B cell (primary cell): ENCODE results near the gene YES1. TPM values are rescaled to one million over a fixed set of nuclear protein-coding genes. Genes with fewer than 3 reads are reported as not detected.
"Not testable (repeated sequence)": the region's sequence is repeated elsewhere in the genome, so short reads cannot be mapped to it uniquely, and the experiment has no call there.

Experiments used
- ATAC-seq: fragments of 200-7000 bp; cut with Tn5 transposase; one replicate; pipeline ENCODE4 v1.10.0; 2021; ENCODE audit warnings: low read depth, mild to moderate bottlenecking, moderate number of reproducible peaks, moderate library complexity
- CTCF ChIA-PET: fragments of 350-600 bp; sonication (Branson Sonifier 250); formaldehyde crosslinking; loops from one replicate; lab custom pipeline; 2021; ENCODE audit warnings: antibody characterized with exemption, inconsistent platforms; lab: Charles Lee
- POLR2A ChIA-PET: fragments of 350-600 bp; sonication (Branson Sonifier 250); formaldehyde crosslinking; loops from one replicate; lab custom pipeline; 2021; ENCODE audit warnings: antibody characterized with exemption; lab: Charles Lee
- DNase-seq: peaks from one replicate; pipeline ENCODE4 v3.0.0; 2013
- H2AFZ ChIP-seq: 2 replicates; pipeline ENCODE4 v1.6.1; 2012; ENCODE audit warnings: mild to moderate bottlenecking, low read depth, low read length; ENCODE audit not compliant: insufficient read depth, poor library complexity, severe bottlenecking
- H3K27ac ChIP-seq, 2 donors: 1 replicate in 1 of 2; 2 replicates in 1 of 2; pipeline ENCODE4 v1.5.1; 2012 to 2013; ENCODE audit warnings: low read length in 2 of 2, mild to moderate bottlenecking in 2 of 2, moderate library complexity in 1 of 2
- H3K27me3 ChIP-seq, 4 experiments: fragments of 200-600 bp in 1 of 4; sonication (generic) in 1 of 4; replicated peaks in 1 of 4; 1 replicate in 2 of 4; 2 replicates in 2 of 4; pipeline versions ENCODE4 v1.6.1 to v1.7.0; 2013 to 2016; ENCODE audit warnings: low read length in 3 of 4, mild to moderate bottlenecking in 2 of 4, mixed read lengths in 1 of 4, moderate library complexity in 1 of 4; ENCODE audit not compliant: insufficient read depth in 4 of 4, control insufficient read depth in 3 of 4; ENCODE audit errors: control extremely low read depth in 1 of 4
- H3K36me3 ChIP-seq, 2 experiments: replicated peaks in 1 of 2; 1 replicate in 1 of 2; 2 replicates in 1 of 2; pipeline versions ENCODE4 v1.6.1 to v1.7.1; 2013; ENCODE audit warnings: low read length in 1 of 2; ENCODE audit not compliant: insufficient read depth in 2 of 2, control insufficient read depth in 1 of 2; ENCODE audit errors: control extremely low read depth in 1 of 2, extremely low read depth in 1 of 2
- H3K4me1 ChIP-seq, 2 donors: fragments of 200-600 bp in 1 of 2; sonication (generic) in 1 of 2; 1 replicate in 1 of 2; 2 replicates in 1 of 2; pipeline versions ENCODE4 v1.5.1 to v1.6.1; 2013 to 2017; ENCODE audit warnings: low read length in 2 of 2; ENCODE audit not compliant: control insufficient read depth in 2 of 2, insufficient read depth in 2 of 2
- H3K4me2 ChIP-seq: replicated peaks from 2 replicates; pipeline ENCODE3; 2012; ENCODE audit warnings: mild to moderate bottlenecking, low read depth, low read length; ENCODE audit not compliant: poor library complexity, severe bottlenecking
- H3K4me3 ChIP-seq, 5 experiments: fragments of 200-600 bp in 1 of 5; sonication (generic) in 1 of 5; 1 replicate in 3 of 5; 2 replicates in 2 of 5; pipeline versions ENCODE4 v1.5.1 to v1.7.0; 2011 to 2016; ENCODE audit warnings: low read length in 4 of 5, mild to moderate bottlenecking in 4 of 5, low read depth in 2 of 5, control low read depth in 1 of 5, moderate library complexity in 1 of 5; ENCODE audit not compliant: insufficient read depth in 1 of 5; ENCODE audit errors: control extremely low read depth in 1 of 5, extremely low read depth in 1 of 5
- H3K79me2 ChIP-seq: fragments of 200-600 bp; sonication (generic); one replicate; pipeline ENCODE4 v1.6.0; 2016; ENCODE audit warnings: low read length; ENCODE audit not compliant: control insufficient read depth, insufficient read depth
- H3K9ac ChIP-seq: fragments of 200-600 bp; sonication (generic); 2 replicates; pipeline ENCODE4 v1.6.1; 2017; ENCODE audit warnings: mild to moderate bottlenecking, low read length, moderate library complexity
- H3K9me3 ChIP-seq, 3 donors: one replicate each; pipeline versions ENCODE4 v1.6.1 to v1.7.1; 2013; ENCODE audit warnings: low read length in 2 of 3; ENCODE audit not compliant: control insufficient read depth in 2 of 3, insufficient read depth in 1 of 3; ENCODE audit errors: control extremely low read depth in 1 of 3
- H4K20me1 ChIP-seq: 2 replicates; pipeline ENCODE4 v1.6.0; 2012; ENCODE audit warnings: mild to moderate bottlenecking, low read length; ENCODE audit not compliant: insufficient read depth, control insufficient read depth, poor library complexity, severe bottlenecking
- H3K27ac Mint-ChIP-seq: one replicate; pipeline ENCODE4 v1.8.0; 2021; ENCODE audit warnings: mixed read lengths
- H3K27me3 Mint-ChIP-seq: one replicate; pipeline ENCODE4 v1.8.0; 2021; ENCODE audit warnings: mixed read lengths
- H3K4me1 Mint-ChIP-seq: one replicate; pipeline ENCODE4 v1.8.0; 2021; ENCODE audit warnings: mixed read lengths
- H3K4me3 Mint-ChIP-seq: one replicate; pipeline ENCODE4 v1.8.0; 2021; ENCODE audit warnings: mixed read lengths
- H3K9me3 Mint-ChIP-seq: one replicate; pipeline ENCODE4 v1.8.0; 2022; ENCODE audit warnings: mixed read lengths; ENCODE audit not compliant: insufficient read depth
- EZH2 ChIP-seq: IDR thresholded peaks from 2 replicates; pipeline ENCODE4 v1.6.1; 2012; ENCODE audit warnings: borderline replicate concordance, low read depth, mild to moderate bottlenecking, moderate library complexity, low read length; ENCODE audit not compliant: insufficient read depth, poor library complexity, severe bottlenecking
- WGBS: methylation state at CpG from one replicate; pipeline ENCODE4 v1.1.5; 2013; ENCODE audit warnings: missing lambda C conversion rate; ENCODE audit not compliant: insufficient coverage; 5-methylcytosine and 5-hydroxymethylcytosine counted together
- intact Hi-C: fragments of 100-400 bp; cut with micrococcal nuclease; formaldehyde crosslinking; loops from one replicate; pipeline ENCODE4 v1.10.0; 2022
- polyA plus RNA-seq: library from polyadenylated mRNA; depleted of rRNA; stranded (reverse); fragments of >200 nt; gene quantifications from 2 replicates; pipeline ENCODE4 v1.2.3, GENCODE V29; 2012
- total RNA-seq, 2 donors: library from RNA; stranded (reverse); fragments of 120-200 nt in 1 of 2; gene quantifications; 1 replicate in 1 of 2; 2 replicates in 1 of 2; pipeline versions ENCODE4 v1.2.3 to v1.2.4, GENCODE V29; 2013 to 2022
- TF ChIP-seq, protein P1 (sequence below): fragments of 200-600 bp; IDR thresholded peaks from one replicate; pipeline ENCODE4 v1.8.0; 2022; ENCODE audit warnings: antibody characterized with exemption, mild to moderate bottlenecking

The YES1 gene
- total and polyA plus RNA-seq, 2 donors (not counting 1 experiment from before 2014, with no cell fraction given), result 0.30 TPM; not detected in 1

- TF ChIP-seq, protein P1, sequence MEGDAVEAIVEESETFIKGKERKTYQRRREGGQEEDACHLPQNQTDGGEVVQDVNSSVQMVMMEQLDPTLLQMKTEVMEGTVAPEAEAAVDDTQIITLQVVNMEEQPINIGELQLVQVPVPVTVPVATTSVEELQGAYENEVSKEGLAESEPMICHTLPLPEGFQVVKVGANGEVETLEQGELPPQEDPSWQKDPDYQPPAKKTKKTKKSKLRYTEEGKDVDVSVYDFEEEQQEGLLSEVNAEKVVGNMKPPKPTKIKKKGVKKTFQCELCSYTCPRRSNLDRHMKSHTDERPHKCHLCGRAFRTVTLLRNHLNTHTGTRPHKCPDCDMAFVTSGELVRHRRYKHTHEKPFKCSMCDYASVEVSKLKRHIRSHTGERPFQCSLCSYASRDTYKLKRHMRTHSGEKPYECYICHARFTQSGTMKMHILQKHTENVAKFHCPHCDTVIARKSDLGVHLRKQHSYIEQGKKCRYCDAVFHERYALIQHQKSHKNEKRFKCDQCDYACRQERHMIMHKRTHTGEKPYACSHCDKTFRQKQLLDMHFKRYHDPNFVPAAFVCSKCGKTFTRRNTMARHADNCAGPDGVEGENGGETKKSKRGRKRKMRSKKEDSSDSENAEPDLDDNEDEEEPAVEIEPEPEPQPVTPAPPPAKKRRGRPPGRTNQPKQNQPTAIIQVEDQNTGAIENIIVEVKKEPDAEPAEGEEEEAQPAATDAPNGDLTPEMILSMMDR, result no peak
- no peak for TF ChIP-seq EZH2
- no peaks in the 10 kb centered on the region for H3K79me2 ChIP-seq
Measured at GRCh38 chr18:731185-731584, 80.9 kb downstream of the YES1 start.

DNA sequence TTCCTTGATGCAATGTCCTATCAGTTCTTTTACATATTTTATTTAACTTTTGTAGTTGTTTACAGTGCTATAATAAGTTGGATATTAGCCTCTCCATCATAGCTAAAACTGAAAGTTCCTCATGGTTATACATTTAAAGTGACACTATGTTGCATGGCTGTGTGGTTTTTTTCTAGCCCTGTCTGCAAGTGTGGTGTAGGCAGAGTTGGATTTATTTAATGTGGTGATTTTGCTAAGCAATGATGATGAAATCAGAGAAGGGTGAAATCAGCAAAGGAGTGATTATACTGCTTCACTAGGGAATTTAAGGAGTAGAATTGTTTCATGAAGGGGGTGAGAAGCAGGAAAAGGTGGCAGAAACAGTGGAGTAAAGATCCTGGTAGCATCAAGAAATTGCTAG, 81.3 kb downstream of the YES1 start:
- Histone ChIP-seq H3K4me2 (no peak overlapping the region), H3K4me1 (no peaks in the 10 kb centered on the region), H2AFZ (no peak overlapping the region), H3K27me3 (no peaks in the 10 kb centered on the region), H3K36me3 (no peaks in the 10 kb centered on the region), H3K79me2 (no peaks in the 10 kb centered on the region), H3K27ac (no peak overlapping the region), H3K9ac (no peak overlapping the region), H3K9me3 (no peaks in the 10 kb centered on the region), H4K20me1 (no peaks in the 10 kb centered on the region), H3K4me3 (no peak overlapping the region)
- POLR2A ChIA-PET, result no interaction called here
- Mint-ChIP-seq H3K27ac (no peak overlapping the region), H3K4me1 (no peaks in the 10 kb centered on the region), H3K9me3 (no peaks in the 10 kb centered on the region), H3K27me3 (peaks cover 8% of the 10 kb centered on the region), H3K4me3 (no peak overlapping the region)
- TF ChIP-seq, protein P1, result no peak
- TF ChIP-seq EZH2, result no peak
- intact Hi-C loops, result no loop called here
- DNase-seq (no peak), ATAC-seq (no peak)
- CTCF ChIA-PET, result no interaction called here

More at GRCh38 chr18:731185-731584, 80.9 kb downstream of the YES1 start:
- ATAC-seq (no peak), DNase-seq (no peak)
- H3K9me3 Mint-ChIP-seq, result no peaks in the 10 kb centered on the region
- H3K27ac Mint-ChIP-seq, result no peak overlapping the region
- Histone ChIP-seq H3K27ac (no peak overlapping the region), H3K9ac (no peak overlapping the region), H3K4me1 (no peaks in the 10 kb centered on the region), H3K27me3 (no peaks in the 10 kb centered on the region), H2AFZ (no peak overlapping the region), H3K9me3 (no peaks in the 10 kb centered on the region), H3K4me3 (no peak overlapping the region), H3K4me2 (no peak overlapping the region), H4K20me1 (no peaks in the 10 kb centered on the region), H3K36me3 (no peaks in the 10 kb centered on the region)
- CTCF ChIA-PET, result no interaction called here
- no peaks in the 10 kb centered on the region for H3K4me1 Mint-ChIP-seq
- no peak overlapping the region for H3K4me3 Mint-ChIP-seq
- intact Hi-C loops, result no loop called here
- peaks cover 8% of the 10 kb centered on the region for H3K27me3 Mint-ChIP-seq
- POLR2A ChIA-PET, result interaction anchor here (0.5 kb wide), 1 partner anchor 13 kb away, joined by 7 read pairs; no protein-coding TSS in a partner anchor

GRCh38 chr18:730120-730519, 81.9 kb downstream of the YES1 start:
- CTCF ChIA-PET, H3K27me3 ChIP-seq, H3K9me3 Mint-ChIP-seq, H3K4me3 ChIP-seq, H3K9ac ChIP-seq, H3K27ac Mint-ChIP-seq, H3K27me3 Mint-ChIP-seq, H4K20me1 ChIP-seq, H3K27ac ChIP-seq, H3K4me3 Mint-ChIP-seq, H3K9me3 ChIP-seq, ATAC-seq, H3K36me3 ChIP-seq, POLR2A ChIA-PET, H3K4me1 Mint-ChIP-seq, DNase-seq, H2AFZ ChIP-seq, H3K79me2 ChIP-seq, H3K4me2 ChIP-seq, H3K4me1 ChIP-seq, intact Hi-C loops: not testable (repeated sequence)
- 96% methylated on average over 3 of the region's 5 CpGs for WGBS
